Femur (tissue), 1 donor: ENCODE results near the gene ANGPTL3.
"Not testable (repeated sequence)": the region's sequence is repeated elsewhere in the genome, so short reads cannot be mapped to it uniquely, and the experiment has no call there.

Source experiments
- DNase-seq: peaks from one replicate; pipeline ENCODE4 v3.0.0-alpha.2; 2017

ANGPTL3 gene, protein sequence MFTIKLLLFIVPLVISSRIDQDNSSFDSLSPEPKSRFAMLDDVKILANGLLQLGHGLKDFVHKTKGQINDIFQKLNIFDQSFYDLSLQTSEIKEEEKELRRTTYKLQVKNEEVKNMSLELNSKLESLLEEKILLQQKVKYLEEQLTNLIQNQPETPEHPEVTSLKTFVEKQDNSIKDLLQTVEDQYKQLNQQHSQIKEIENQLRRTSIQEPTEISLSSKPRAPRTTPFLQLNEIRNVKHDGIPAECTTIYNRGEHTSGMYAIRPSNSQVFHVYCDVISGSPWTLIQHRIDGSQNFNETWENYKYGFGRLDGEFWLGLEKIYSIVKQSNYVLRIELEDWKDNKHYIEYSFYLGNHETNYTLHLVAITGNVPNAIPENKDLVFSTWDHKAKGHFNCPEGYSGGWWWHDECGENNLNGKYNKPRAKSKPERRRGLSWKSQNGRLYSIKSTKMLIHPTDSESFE

DNA sequence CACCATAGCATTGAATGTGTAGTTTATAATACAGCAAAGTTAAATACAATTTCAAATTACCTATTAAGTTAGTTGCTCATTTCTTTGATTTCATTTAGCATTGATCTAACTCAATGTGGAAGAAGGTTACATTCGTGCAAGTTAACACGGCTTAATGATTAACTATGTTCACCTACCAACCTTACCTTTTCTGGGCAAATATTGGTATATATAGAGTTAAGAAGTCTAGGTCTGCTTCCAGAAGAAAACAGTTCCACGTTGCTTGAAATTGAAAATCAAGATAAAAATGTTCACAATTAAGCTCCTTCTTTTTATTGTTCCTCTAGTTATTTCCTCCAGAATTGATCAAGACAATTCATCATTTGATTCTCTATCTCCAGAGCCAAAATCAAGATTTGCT is at the start of gene ANGPTL3:
Gene ANGPTL3, plus strand, starts transcription at position 240 of the 400 bp plus-strand sequence. Its CDS starts 47 bp downstream, at position 287.
- DNase-seq = no peak

DNA sequence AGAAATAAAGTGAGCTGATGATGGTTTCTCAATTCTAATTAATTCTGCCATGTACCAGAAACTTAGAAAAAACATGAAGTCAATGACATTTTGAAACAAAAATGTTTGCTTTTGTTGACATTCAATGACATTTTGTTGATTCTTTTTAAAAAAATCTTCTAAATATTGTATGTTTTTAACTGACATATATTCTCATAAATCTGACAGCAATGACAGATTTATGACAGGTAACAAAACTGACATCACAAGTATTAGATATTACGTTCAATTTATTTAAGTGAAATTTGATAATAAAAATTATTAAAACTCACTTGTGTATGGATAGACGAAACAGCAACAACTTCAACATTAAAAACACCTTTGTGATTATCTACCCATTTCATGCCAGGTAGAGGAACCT is 36.0 kb upstream of the ANGPTL3 start:
- DNase-seq = no peak

DNA sequence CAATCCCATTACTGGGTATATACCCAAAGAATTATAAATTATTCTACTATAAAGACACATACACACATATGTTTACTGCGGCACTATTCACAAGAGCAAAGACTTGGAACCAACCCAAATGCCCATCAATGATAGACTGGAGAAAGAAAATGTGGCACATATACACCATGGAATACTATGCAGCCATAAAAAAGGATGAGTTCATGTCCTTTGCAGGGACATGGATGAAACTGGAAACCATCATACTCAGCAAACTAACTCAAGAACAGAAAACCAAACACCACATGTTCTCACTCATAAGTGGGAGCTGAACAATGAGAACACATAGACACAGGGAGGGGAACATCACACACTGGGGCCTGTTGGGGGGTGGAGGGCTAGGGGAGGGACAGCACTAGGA is 30.1 kb upstream of the ANGPTL3 start:
- not testable (repeated sequence) for DNase-seq

DNA sequence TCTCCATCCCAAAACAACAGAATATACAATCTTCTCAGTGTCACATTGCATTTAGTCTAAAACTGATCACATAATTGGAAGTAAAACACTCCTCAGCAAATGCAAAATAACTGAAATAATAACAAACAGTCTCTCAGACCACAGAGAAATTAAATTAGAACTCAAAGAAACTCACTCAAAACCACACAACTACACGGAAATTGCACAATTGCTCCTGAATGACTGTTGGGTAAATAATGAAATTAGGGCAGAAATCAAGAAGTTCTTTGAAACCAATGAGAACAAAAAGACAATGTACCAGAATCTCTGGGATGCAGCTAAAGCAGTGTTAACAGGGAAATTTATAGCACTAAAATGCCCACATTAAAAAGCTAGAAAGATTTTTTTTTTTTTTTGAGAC is 29.4 kb upstream of the ANGPTL3 start:
- DNase-seq = not testable (repeated sequence)

DNA sequence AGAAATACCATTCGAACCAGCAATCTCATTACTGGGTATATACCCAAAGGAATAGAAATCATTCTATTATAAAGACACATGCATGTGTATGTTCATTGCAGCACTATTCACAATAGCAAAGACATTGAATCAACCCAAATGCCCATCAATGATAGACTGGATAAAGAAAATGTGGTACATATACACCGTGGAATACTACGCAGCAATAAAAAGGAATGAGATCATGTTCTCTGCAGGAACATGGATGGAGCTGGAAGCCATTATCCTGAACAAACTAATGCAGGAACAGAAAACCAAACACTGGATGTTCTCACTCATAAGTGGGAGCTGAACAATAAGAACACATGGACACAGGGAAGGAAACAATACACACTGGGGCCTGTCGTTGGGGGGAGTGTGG is 25.8 kb upstream of the ANGPTL3 start:
- not testable (repeated sequence) for DNase-seq

DNA sequence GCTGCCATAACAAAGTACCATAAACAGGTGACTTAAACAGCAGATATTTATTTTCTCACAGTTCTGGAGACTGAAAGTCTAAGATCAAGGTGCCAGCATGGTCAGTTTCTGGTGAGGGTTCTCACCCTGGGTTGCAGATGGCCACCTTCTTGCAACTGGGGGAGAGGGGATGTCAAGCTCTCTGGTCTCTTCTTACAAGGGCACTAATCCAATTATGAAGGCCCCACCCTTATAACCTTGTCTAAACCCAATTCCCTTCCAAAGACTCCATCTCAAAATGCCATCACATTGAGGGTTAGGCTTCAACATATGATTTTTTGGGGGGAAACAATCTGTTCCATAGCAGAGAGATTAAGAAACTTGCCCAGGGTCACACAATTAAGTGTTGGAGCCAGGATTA is 24.8 kb upstream of the ANGPTL3 start:
- DNase-seq = no peak

DNA sequence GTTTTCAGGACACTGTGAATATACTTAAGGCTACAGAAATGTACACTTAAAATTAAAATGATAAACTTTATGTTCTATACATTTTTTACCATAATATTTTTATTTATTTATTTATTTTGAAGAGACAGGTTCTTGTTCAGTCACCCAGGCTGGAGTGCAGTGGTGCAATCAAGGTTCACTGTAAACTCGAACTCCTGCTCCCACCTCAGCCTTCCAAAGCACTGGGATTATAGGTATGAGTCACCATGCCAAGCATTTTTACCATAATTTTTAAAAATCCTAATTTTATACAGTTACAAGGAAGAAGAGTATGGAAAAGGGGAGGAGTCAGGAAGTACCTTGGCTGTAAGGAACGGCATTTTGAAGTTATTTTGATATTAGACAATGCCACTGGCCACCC is 23.6 kb upstream of the ANGPTL3 start:
- no peak for DNase-seq

DNA sequence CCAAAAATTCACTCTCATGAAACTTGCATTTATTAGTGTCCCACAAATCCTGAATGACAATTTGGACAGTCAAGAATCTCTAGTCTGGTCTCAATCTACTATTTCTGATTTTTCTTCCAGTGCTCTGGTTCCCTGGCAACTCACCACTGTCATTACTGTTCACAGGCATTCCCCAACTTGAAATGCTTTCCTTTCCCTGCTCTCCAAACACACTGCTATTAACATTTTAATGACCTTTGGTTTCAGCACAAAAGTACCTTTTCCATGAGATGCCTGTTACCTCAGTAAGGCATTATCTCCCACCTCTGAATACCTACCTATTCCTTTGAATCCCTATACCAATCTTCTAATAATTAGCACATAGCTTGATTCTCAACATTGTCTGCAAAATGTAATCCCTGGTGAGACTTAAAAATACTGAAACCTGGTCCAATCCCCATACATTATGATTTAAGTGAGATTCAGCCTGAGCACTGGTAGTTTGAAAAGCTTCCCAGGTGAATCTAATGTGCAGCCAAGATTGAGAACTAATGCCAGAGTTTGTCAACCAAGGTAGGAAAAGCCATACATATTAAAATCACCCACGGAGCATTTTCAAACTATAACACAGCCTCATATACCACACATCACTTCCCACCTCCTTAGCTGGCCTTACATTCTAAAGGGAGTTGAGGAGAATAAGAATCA is 11.7 kb upstream of the ANGPTL3 start:
- DNase-seq = no peak

DNA sequence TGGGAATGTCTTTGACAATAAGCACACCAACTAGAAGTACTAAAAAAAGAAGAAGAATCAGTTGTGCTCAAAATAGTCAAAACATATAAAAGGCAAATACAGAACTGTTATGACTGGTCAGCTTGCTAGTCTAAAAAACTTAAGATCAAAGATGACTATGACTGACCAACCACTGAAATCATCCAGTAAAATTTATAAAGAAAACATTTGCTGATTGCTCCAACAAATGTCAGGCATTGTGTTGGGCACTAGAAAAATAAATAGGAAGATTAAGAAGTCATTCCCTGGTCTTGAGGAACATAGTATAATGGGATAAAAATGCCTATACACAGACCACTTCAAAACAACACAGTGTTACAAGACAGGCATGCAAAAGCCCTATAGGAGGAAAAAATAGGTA is 9.3 kb upstream of the ANGPTL3 start:
- no peak for DNase-seq

DNA sequence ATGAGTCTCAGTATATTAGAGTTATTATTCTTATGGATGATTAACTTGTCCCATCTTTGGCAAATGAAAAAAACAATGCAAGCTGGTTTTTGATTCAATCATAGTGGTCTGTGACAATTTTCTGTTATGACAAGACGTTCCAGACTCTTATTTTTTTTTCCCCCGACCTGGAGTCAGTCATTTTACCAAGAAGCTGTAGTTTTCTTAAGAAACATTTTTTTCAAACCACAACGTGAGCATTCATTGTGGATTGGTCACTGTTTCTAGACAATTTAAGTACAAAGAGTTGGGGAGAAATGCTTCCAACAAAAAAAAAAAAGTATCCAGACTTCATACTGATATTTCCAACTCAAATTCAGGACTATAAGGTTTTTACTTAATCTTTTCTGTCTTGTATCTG is 8.0 kb upstream of the ANGPTL3 start:
- no peak for DNase-seq

DNA sequence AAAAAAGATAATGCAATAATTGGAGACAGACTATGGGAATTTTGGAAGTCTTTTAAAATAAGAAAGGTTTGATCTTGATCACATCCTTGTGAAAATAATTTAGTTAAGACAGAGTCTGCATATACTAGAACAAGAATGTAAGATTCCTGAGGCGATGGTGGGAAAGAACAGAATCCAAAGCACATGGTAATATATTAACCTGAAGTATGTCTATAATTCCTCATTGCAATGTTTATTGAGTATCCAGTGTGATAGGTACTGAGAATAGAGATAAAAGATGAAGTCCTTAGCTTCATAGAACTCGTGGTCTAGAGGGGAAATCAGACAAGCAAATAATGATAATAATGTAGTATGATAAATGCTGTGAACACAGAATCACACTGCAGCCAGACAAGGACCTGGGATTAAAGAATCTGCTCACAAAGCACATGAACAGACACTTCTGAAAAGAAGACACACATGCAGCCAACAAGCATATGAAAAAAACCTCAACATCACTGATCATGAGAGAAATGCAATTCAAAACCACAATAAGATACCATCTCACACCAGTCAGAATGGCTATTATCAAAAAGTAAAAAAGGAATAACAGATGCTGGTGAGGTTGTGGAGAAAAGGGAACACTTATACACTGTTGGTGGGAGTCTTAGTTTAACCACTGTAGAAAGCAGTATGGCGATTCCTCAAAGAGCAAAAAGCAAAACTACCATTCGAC is 6.9 kb upstream of the ANGPTL3 start:
- DNase-seq = no peak

DNA sequence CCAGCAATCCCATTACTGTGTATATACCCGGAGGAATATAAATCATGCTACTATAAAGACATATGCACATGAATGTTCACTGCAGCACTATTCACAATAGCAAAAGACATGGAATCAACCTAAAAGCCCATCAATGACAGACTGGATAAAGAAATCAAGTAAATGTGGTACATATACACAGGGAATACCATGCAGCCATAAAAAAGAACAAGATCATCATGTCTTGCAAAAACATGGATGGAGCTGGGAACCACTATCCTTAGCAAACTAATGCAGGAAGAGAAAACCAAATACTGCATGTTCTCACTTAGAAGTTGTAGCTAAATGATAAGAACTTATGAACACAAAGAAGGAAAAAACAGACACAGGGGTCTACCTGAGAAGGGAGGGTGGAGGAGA is 6.4 kb upstream of the ANGPTL3 start:
- DNase-seq = no peak

DNA sequence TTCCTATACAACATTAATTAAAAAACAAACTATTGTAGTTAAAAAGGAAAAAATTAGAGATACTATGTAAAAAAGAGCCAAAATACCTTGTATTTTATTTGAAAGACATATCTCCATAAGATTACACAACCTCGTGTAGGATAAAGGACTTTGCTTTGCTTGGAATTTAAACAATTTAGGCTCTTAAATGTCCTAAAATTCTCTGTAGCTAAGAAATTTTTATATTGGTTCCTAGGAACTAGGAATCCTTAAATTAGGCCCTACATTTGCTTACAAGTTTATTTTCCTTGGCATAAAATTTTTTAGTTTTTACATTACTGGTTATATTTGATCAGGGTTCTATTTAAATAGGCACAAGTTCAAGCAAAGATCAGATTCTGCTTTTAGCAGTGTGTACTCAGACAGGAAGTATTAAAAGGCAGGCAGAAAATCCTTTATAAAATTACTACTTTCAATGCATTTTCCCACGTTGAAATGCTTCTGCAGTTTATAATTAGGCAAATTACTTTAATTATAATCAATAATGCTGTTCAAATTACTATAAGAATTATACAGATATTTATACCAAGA is 3.4 kb upstream of the ANGPTL3 start:
- DNase-seq = no peak

DNA sequence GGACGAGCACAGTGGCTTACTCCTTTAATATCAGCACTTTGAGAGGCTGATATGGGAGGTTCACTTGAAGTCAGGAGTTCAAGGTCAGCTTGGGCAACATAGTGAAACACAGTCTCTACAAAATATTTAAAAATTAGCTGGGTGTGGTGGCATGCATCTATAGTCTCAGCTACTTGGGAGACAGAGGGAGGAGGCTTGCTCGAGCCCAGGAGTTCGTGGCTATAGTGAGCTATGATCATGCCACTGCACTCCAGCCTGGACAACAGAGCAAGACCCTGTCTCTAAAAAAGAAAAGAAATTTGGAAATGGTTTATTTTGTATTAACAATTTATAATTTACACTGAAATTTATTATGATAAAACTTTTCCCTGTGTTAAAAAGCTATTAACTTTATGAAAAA is 1.7 kb upstream of the ANGPTL3 start:
- DNase-seq = no peak

DNA sequence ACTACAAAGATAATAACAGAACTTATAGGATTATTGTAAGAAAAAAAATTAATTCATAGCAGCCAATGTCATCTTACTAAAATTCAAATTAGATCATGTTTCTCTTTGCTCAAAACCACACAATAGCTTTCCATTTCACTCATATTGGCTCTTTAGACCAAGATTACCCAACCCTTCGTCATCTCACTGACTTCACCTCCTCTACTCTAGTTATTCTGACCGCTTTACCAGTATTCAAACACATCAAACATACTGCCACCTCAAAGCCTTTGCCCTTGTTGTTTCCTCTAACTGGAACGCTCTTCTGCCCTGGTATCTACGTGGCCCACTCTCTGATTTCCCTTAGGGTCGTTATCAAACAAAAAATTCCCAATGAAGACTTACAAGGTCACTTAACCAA is 1.7 kb downstream of the ANGPTL3 start:
- no peak for DNase-seq

DNA sequence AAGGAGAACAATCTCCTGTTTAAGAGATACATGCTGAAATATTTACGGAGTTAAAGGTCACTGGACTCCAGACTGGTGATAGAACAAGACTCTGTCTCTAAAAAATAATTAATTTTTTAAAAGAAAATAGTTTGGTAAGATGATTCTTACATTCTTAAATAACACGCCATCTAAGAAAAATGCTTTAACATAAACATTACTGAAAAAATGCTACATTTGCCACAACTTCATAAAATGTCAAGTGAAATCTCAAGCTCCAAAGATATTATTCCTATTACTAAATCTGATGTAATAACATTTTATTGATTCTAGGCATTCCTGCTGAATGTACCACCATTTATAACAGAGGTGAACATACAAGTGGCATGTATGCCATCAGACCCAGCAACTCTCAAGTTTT is 4.1 kb downstream of the ANGPTL3 start:
- no peak for DNase-seq

DNA sequence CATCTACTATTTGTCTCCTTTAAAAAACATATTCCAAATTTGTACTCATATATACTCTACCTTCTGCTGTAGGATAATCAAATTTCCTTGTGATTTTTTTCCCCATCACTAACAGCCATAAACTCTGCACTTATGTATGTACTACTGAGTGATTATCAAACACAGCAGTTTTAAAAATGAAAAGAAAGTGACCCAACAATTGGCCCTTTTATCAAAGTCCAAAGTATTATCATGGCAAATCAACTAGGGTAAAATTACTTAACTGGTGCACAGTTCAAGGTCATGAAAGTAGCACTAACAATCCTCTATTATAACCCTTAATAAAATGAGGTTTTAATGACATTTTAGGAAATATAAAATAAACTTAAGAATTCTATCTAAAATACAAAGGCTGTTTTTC is 11.6 kb downstream of the ANGPTL3 start:
- DNase-seq = no peak

DNA sequence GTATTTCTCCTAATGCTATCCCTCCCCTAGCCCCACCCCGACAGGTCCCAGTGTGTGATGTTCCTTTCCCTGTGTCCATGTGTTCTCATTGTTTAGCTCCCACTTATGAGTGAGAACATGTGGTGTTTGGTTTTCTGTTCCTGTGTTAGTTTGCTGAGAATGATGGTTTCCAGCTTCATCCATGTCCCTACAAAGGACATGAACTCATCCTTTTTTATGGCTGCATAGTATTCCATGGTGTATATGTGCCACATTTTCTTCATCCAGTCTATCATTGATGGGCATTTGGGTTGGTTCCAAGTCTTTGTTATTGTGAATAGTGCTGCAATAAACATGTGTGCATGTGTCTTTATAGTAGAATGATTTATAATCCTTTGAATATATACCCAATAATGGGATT is 13.3 kb downstream of the ANGPTL3 start:
- not testable (repeated sequence) for DNase-seq

DNA sequence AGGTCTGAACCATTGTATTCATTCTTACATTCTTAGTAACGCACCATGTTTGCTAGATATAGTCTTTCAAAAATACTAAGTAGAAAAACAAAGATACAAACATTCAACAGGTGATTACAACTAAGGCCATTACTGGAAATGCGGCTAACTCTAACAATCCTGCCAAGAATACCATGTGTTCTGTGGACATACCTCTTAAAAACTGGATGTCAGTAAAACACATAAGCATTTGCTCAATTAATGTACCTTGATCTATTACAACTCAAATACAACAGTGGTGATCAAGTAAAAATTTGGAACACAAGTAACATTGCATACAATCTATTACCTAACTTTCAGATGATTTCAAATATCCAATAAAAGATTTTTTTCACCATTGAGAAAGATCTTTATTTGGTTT is 15.4 kb downstream of the ANGPTL3 start:
- no peak for DNase-seq

DNA sequence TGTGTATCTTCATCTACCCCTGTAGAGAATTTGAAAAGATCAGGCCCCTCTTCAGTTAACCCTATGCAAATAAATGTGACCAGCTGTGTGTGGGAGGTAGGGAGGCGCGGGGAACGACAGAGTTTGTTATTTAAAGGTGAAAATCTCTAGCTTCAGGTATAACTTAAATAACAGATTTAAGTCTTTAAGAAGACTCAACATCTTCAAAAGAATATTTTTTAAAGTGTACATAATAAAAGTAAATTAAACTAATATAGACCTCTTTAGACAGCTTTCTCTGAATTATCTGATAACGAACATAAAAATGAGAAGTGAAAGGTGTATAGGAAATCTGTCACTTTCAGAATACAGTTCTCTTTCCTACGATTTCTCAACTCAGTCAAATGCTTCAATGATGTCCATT is 16.0 kb downstream of the ANGPTL3 start:
- DNase-seq = no peak

DNA sequence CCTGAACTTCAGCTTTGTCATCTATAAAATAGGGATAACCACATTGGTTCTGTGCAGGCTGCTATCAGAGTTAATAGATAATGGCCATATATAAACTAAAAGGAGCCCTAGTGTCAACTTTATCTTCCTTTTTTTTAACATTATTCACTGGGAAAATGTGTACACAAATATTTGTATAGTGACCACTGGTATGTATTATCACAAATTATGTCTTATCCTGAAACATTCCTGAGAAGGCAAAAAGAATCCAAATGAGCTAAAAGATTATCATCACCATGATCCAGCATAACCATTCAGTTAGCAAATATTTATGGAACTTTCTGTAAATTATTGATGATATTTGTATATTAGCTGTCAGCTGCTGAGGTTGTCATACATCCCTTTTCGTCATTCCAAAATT is 16.6 kb downstream of the ANGPTL3 start:
- no peak for DNase-seq

DNA sequence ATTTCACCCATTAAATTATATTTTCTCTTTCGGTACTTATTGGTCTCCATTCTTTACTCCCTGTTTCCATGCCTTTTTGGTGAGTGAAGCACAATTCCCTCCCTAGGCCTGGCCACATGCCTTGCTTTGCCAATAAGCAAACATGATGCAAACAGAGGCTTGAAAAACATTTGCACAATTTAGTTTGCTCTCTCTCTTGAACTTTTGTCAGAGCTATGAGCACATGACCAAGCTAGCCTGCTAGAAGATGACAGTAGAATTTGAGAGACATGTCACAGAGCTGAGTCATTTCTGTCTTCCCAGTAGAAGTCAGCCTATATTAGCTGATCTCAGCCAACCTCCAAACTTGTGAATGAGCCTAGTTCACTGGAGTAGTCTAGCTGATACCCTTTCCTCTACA is 24.6 kb downstream of the ANGPTL3 start:
- no peak for DNase-seq

DNA sequence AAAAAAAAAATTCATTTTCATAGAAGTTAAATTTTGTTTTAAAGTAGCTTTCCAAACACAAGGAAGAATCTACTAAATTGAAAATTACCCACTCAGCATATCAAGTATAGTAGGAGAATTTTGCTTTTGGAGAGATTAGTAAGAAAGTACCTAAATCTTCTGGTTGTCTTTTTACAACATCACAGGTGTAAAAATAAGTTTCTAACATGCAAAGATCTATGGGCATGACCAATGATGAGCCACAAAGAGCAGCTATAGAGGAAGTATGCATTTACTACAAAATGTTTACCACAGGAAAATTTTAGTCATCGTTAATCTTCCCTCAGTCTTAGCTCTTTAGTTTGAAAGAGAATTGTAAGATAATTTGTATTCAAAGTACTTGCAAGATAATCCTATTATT is 28.1 kb downstream of the ANGPTL3 start:
- no peak for DNase-seq
